Astrocyte (in vitro differentiated cells and primary cell): ENCODE results near the gene RAP1GAP. TPM values are rescaled to one million over a fixed set of nuclear protein-coding genes. Genes with fewer than 3 reads are reported as not detected.

Experiments
- DNase-seq: peaks from one replicate; pipeline ENCODE4 v3.0.0-alpha.2; 2010; ENCODE audit warnings: low read depth
- FAIRE-seq: peaks from 2 replicates; lab custom pipeline; 2011; peaks lifted over from hg19 to GRCh38; lab: Jason Lieb, UNC
- H2AFZ ChIP-seq: 2 replicates; pipeline ENCODE4 v1.6.0; 2012; ENCODE audit warnings: low read depth, low read length, inconsistent platforms
- H3K27ac ChIP-seq: 2 replicates; pipeline ENCODE4 v1.5.1; 2011; ENCODE audit warnings: low read depth, low read length, inconsistent platforms
- H3K27me3 ChIP-seq: 2 replicates; pipeline ENCODE4 v1.6.0; 2011; ENCODE audit warnings: low read length, inconsistent platforms; ENCODE audit not compliant: insufficient read depth
- H3K36me3 ChIP-seq: 2 replicates; pipeline ENCODE4 v1.5.1; 2011; ENCODE audit warnings: low read length, inconsistent platforms; ENCODE audit not compliant: insufficient read depth
- H3K4me1 ChIP-seq: 2 replicates; pipeline ENCODE4 v1.5.1; 2011; ENCODE audit warnings: low read length, inconsistent platforms; ENCODE audit not compliant: insufficient read depth
- H3K4me2 ChIP-seq: 2 replicates; pipeline ENCODE4 v1.6.0; 2012; ENCODE audit warnings: low read length, inconsistent platforms
- H3K4me3 ChIP-seq: 2 replicates; pipeline ENCODE4 v1.5.1; 2011; ENCODE audit warnings: low read depth, mild to moderate bottlenecking, low read length, inconsistent platforms; ENCODE audit not compliant: insufficient read depth
- H3K79me2 ChIP-seq: 2 replicates; pipeline ENCODE4 v1.6.0; 2012; ENCODE audit warnings: mild to moderate bottlenecking, low read length, inconsistent platforms; ENCODE audit not compliant: insufficient read depth
- H3K9ac ChIP-seq: 2 replicates; pipeline ENCODE4 v1.6.0; 2012; ENCODE audit warnings: mild to moderate bottlenecking, low read length, inconsistent platforms
- H3K9me3 ChIP-seq: 2 replicates; pipeline ENCODE4 v1.5.1; 2012; ENCODE audit warnings: low read depth, mild to moderate bottlenecking, low read length, inconsistent platforms; ENCODE audit not compliant: insufficient read depth
- H4K20me1 ChIP-seq: 2 replicates; pipeline ENCODE4 v1.6.0; 2012; ENCODE audit warnings: low read length, inconsistent platforms; ENCODE audit not compliant: insufficient read depth
- H3K27ac Mint-ChIP-seq: one replicate; pipeline ENCODE4 v1.8.0; 2021; ENCODE audit warnings: mild to moderate bottlenecking, mixed read lengths; ENCODE audit not compliant: unreplicated experiment
- H3K27me3 Mint-ChIP-seq: one replicate; pipeline ENCODE4 v1.8.0; 2021; ENCODE audit warnings: low read depth, mixed read lengths; ENCODE audit not compliant: unreplicated experiment
- H3K36me3 Mint-ChIP-seq: one replicate; pipeline ENCODE4 v1.8.0; 2021; ENCODE audit warnings: low read depth, mixed read lengths; ENCODE audit not compliant: unreplicated experiment
- H3K4me1 Mint-ChIP-seq: one replicate; pipeline ENCODE4 v1.8.0; 2021; ENCODE audit warnings: low read depth, mixed read lengths; ENCODE audit not compliant: unreplicated experiment
- H3K4me3 Mint-ChIP-seq: one replicate; pipeline ENCODE4 v1.8.0; 2021; ENCODE audit warnings: mild to moderate bottlenecking, moderate library complexity, mixed read lengths; ENCODE audit not compliant: unreplicated experiment
- H3K9me3 Mint-ChIP-seq: one replicate; pipeline ENCODE4 v1.8.0; 2021; ENCODE audit warnings: mild to moderate bottlenecking, mixed read lengths; ENCODE audit not compliant: unreplicated experiment
- CTCF ChIP-seq: IDR thresholded peaks from 2 replicates; pipeline ENCODE4 v1.5.1; 2011; ENCODE audit warnings: low read depth, mild to moderate bottlenecking, inconsistent platforms, low read length, moderate library complexity; ENCODE audit not compliant: insufficient read depth
- EZH2 ChIP-seq: IDR thresholded peaks from 2 replicates; pipeline ENCODE4 v1.6.1; 2012; ENCODE audit warnings: mild to moderate bottlenecking, low read length, inconsistent platforms; ENCODE audit not compliant: insufficient read depth
- total RNA-seq: library from RNA; stranded (reverse); gene quantifications from 2 replicates; pipeline ENCODE4 v1.2.1, GENCODE V29; 2021

The RAP1GAP gene
- total RNA-seq, 1 donor from 2014 or later, result 3.2 TPM

GRCh38 chr1:21573971-21574465, 95.1 kb downstream of the RAP1GAP start:
- Histone ChIP-seq H3K4me1 (peaks cover 12% of the 10 kb centered on the region), H3K4me2 (peak overlapping the region; percentile 40), H3K36me3 (no peaks in the 10 kb centered on the region), H3K27ac (no peak overlapping the region), H3K4me3 (no peak overlapping the region), H3K79me2 (no peaks in the 10 kb centered on the region), H2AFZ (peak overlapping the region; percentile 70), H3K9ac (peak overlapping the region; percentile 32), H3K9me3 (peaks cover 5% of the 10 kb centered on the region), H3K27me3 (no peaks in the 10 kb centered on the region), H4K20me1 (no peaks in the 10 kb centered on the region)
- peak; percentile 67 for DNase-seq
- Mint-ChIP-seq H3K4me1 (peaks cover 8% of the 10 kb centered on the region), H3K27ac (no peak overlapping the region), H3K36me3 (peaks cover 3% of the 10 kb centered on the region), H3K27me3 (peaks cover 6% of the 10 kb centered on the region), H3K9me3 (no peaks in the 10 kb centered on the region), H3K4me3 (no peak overlapping the region)
- TF ChIP-seq CTCF (peak; percentile 56), EZH2 (no peak)
- FAIRE-seq, result peak; percentile 73

- FAIRE-seq (no peak), DNase-seq (no peak)
- no peak overlapping the region for H3K4me3 Mint-ChIP-seq
- Histone ChIP-seq H3K27ac (no peak overlapping the region), H3K27me3 (no peaks in the 10 kb centered on the region), H3K4me2 (no peak overlapping the region), H3K9me3 (peaks cover 5% of the 10 kb centered on the region), H2AFZ (no peak overlapping the region), H3K4me1 (peaks cover 17% of the 10 kb centered on the region), H3K79me2 (no peaks in the 10 kb centered on the region), H3K4me3 (no peak overlapping the region), H3K9ac (no peak overlapping the region), H4K20me1 (no peaks in the 10 kb centered on the region), H3K36me3 (no peaks in the 10 kb centered on the region)
- H3K9me3 Mint-ChIP-seq, result no peaks in the 10 kb centered on the region
- H3K4me1 Mint-ChIP-seq, result peaks cover 13% of the 10 kb centered on the region
- peaks cover 6% of the 10 kb centered on the region for H3K27me3 Mint-ChIP-seq
- H3K27ac Mint-ChIP-seq, result no peak overlapping the region
- peaks cover 3% of the 10 kb centered on the region for H3K36me3 Mint-ChIP-seq
- TF ChIP-seq EZH2, result no peak
- no peak for TF ChIP-seq CTCF
Observed at GRCh38 chr1:21573475-21573874, 95.7 kb downstream of the RAP1GAP start.

GRCh38 chr1:21572735-21573277, 96.4 kb downstream of the RAP1GAP start:
- Histone ChIP-seq H3K9me3 (peaks cover 5% of the 10 kb centered on the region), H3K27me3 (no peaks in the 10 kb centered on the region), H3K79me2 (no peaks in the 10 kb centered on the region), H3K27ac (no peak overlapping the region), H4K20me1 (no peaks in the 10 kb centered on the region), H3K36me3 (no peaks in the 10 kb centered on the region), H2AFZ (no peak overlapping the region), H3K4me1 (peaks cover 24% of the 10 kb centered on the region), H3K4me2 (no peak overlapping the region), H3K4me3 (no peak overlapping the region), H3K9ac (no peak overlapping the region)
- Mint-ChIP-seq H3K4me1 (peaks cover 20% of the 10 kb centered on the region), H3K36me3 (peaks cover 3% of the 10 kb centered on the region), H3K4me3 (no peak overlapping the region), H3K27me3 (peaks cover 1% of the 10 kb centered on the region), H3K9me3 (no peaks in the 10 kb centered on the region), H3K27ac (no peak overlapping the region)
- FAIRE-seq (no peak), DNase-seq (no peak)
- TF ChIP-seq CTCF (no peak), EZH2 (no peak)
